Endothelial cell of umbilical vein (primary cell): ENCODE data around the gene SLC35F3.

Experiments used
- EZH2 ChIP-seq: IDR thresholded peaks from 2 replicates; pipeline ENCODE4 v1.6.1; 2012; ENCODE audit warnings: borderline replicate concordance, low read depth, mild to moderate bottlenecking, moderate library complexity, low read length, inconsistent platforms; ENCODE audit not compliant: severe bottlenecking
- TF ChIP-seq, protein P1 (sequence below), 2 donors: IDR thresholded peaks; 1 replicate in 1 of 2; 2 replicates in 1 of 2; pipeline ENCODE4 v1.5.1; 2011; ENCODE audit warnings: low read length in 2 of 2, mild to moderate bottlenecking in 2 of 2, moderate library complexity in 2 of 2, control low read depth in 1 of 2, inconsistent platforms in 1 of 2, low read depth in 1 of 2; ENCODE audit not compliant: insufficient read depth in 1 of 2; ENCODE audit errors: extremely low read depth in 1 of 2
- TF ChIP-seq, protein P2 (sequence below): IDR thresholded peaks from 2 replicates; pipeline ENCODE4 v1.6.1; 2011; ENCODE audit not compliant: insufficient read depth, insufficient read length

DNA sequence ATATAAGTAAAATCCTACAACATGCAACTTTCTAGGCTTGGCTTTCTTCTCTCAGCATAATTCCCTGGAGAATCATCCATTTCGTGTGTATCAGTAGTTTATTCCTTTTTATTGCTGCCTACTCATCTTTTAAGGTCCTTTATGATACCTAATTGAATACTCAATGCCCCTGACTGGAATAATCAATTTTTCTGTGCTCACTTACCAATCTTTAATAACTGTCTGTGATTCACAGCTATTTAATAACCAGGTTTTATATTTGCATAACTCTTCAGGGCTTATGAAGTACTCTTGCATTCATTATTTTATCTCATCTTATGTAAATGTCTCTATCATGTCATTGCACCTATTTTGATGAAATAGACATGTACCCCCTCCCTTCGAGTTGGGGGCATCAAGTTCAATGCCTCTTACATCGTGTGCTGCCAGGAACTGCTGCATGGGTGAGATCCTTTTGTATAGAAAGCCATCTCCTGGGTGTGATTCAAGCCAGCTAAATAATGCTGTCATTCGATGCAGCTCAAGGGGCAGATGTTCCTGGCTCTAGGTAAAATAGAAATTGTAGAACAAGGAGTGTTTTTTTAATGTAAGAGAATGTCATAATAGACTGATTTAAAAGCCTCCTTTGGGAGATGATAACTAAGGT lies 222.7 kb downstream of the SLC35F3 start:
- TF ChIP-seq, protein P1, sequence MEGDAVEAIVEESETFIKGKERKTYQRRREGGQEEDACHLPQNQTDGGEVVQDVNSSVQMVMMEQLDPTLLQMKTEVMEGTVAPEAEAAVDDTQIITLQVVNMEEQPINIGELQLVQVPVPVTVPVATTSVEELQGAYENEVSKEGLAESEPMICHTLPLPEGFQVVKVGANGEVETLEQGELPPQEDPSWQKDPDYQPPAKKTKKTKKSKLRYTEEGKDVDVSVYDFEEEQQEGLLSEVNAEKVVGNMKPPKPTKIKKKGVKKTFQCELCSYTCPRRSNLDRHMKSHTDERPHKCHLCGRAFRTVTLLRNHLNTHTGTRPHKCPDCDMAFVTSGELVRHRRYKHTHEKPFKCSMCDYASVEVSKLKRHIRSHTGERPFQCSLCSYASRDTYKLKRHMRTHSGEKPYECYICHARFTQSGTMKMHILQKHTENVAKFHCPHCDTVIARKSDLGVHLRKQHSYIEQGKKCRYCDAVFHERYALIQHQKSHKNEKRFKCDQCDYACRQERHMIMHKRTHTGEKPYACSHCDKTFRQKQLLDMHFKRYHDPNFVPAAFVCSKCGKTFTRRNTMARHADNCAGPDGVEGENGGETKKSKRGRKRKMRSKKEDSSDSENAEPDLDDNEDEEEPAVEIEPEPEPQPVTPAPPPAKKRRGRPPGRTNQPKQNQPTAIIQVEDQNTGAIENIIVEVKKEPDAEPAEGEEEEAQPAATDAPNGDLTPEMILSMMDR (IDR thresholded peaks at IDR 0.05; ENCODE audit: extremely low read depth in 1 of 2, insufficient read depth in 1 of 2, low read depth in 1 of 2, low read length in 2 of 2), result no peak
- TF ChIP-seq EZH2, result no peak
- TF ChIP-seq, protein P2, sequence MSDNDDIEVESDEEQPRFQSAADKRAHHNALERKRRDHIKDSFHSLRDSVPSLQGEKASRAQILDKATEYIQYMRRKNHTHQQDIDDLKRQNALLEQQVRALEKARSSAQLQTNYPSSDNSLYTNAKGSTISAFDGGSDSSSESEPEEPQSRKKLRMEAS, result no peak
